NCI-H1436 (cell line): ENCODE results near the gene MYF5.
A peak's percentile ranks its signal among the peaks of the same experiment; 100 is the strongest.

Experiments used
- DNase-seq: peaks from one replicate; lab custom pipeline; 2025; lab: John Stamatoyannopoulos, UW

Gene MYF5

GRCh38 chr12:80707830-80708258, 8.9 kb upstream of the MYF5 start:
- no peak for DNase-seq

- no peak for DNase-seq
These were observed 8.3 kb upstream of the MYF5 start for GRCh38 chr12:80708259-80708974.

- DNase-seq = no peak
These were observed 7.8 kb upstream of the MYF5 start for GRCh38 chr12:80708975-80709328.

GRCh38 chr12:80709811-80710726, 6.6 kb upstream of the MYF5 start:
- no peak for DNase-seq

GRCh38 chr12:80710727-80711449, 5.8 kb upstream of the MYF5 start:
- no peak for DNase-seq

GRCh38 chr12:80711866-80712265, 4.8 kb upstream of the MYF5 start:
- no peak for DNase-seq

GRCh38 chr12:80712866-80713265, 3.8 kb upstream of the MYF5 start:
- DNase-seq = no peak

- no peak for DNase-seq
These were observed 3.3 kb upstream of the MYF5 start for GRCh38 chr12:80713419-80713818.

- DNase-seq = no peak
These were observed 2.7 kb upstream of the MYF5 start for GRCh38 chr12:80714055-80714454.

GRCh38 chr12:80714846-80715245, 1.9 kb upstream of the MYF5 start:
- DNase-seq = no peak

GRCh38 chr12:80715713-80716249, 931 bp upstream of the MYF5 start:
- DNase-seq = no peak

- no peak for DNase-seq
These were observed 1.1 kb downstream of the MYF5 start for GRCh38 chr12:80717856-80718255.

GRCh38 chr12:80720516-80720915, 3.8 kb downstream of the MYF5 start:
- DNase-seq = no peak

- no peak for DNase-seq
These were observed 4.6 kb downstream of the MYF5 start for GRCh38 chr12:80721326-80721725.

GRCh38 chr12:80745851-80746505, 29.3 kb downstream of the MYF5 start:
- DNase-seq = no peak

- DNase-seq = no peak
These were observed 31.1 kb downstream of the MYF5 start for GRCh38 chr12:80747800-80748199.

GRCh38 chr12:80749456-80749855, 32.7 kb downstream of the MYF5 start:
- no peak for DNase-seq

- no peak for DNase-seq
These were observed 35.8 kb downstream of the MYF5 start for GRCh38 chr12:80752464-80752863.

- no peak for DNase-seq
These were observed 37.6 kb downstream of the MYF5 start for GRCh38 chr12:80754274-80754673.

GRCh38 chr12:80756875-80757274, 40.2 kb downstream of the MYF5 start:
- no peak for DNase-seq

GRCh38 chr12:80761838-80762237, 45.1 kb downstream of the MYF5 start:
- no peak for DNase-seq

GRCh38 chr12:80763874-80764273, 47.2 kb downstream of the MYF5 start:
- peak; percentile 55 for DNase-seq
